Measurements from ENCODE around the gene HK3. TPM values are rescaled to one million over a fixed set of nuclear protein-coding genes. Genes with fewer than 3 reads are reported as not detected.

HK3 gene
- total and polyA plus RNA-seq, 4 donors, result 4.3 to 25.5 (median 13.3) TPM

DNA sequence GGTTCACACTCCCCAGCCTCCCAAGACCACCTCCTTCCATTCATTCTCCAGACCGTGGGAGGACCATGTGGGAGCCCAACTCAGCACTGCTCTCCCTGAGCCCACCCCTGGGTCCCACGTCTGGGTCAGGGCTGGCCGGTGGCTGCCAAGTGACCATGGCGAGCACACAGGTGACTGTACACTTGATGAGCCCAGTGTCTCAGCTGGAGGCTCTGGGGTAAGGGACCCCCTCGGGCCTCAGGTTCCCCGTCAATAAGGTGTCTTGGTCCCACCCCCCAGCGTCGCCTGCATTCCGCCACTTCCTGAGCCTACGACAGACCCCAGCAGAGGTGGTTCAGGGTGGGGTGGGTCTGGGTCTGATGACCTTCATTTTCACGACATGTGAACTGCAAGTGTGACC is 38.8 kb downstream of the HK3 start:
- TF ChIP-seq SP1 (IDR thresholded peaks at IDR 0.05) (no peak), RAD21 (IDR thresholded peaks at IDR 0.05) (no peak), HNF4G (IDR thresholded peaks at IDR 0.05) (no peak), JUND (IDR thresholded peaks at IDR 0.05) (no peak), TAF1 (conservative IDR thresholded peaks at IDR 0.05) (no peak), FOXA1 (IDR thresholded peaks at IDR 0.05) (no peak), FOXA2 (IDR thresholded peaks at IDR 0.05) (no peak), GABPA (IDR thresholded peaks at IDR 0.05 in 1 of 2, conservative IDR thresholded peaks at IDR 0.05 in 1 of 2) (no peak), RXRA (IDR thresholded peaks at IDR 0.05) (no peak)
- TF ChIP-seq, protein P1, sequence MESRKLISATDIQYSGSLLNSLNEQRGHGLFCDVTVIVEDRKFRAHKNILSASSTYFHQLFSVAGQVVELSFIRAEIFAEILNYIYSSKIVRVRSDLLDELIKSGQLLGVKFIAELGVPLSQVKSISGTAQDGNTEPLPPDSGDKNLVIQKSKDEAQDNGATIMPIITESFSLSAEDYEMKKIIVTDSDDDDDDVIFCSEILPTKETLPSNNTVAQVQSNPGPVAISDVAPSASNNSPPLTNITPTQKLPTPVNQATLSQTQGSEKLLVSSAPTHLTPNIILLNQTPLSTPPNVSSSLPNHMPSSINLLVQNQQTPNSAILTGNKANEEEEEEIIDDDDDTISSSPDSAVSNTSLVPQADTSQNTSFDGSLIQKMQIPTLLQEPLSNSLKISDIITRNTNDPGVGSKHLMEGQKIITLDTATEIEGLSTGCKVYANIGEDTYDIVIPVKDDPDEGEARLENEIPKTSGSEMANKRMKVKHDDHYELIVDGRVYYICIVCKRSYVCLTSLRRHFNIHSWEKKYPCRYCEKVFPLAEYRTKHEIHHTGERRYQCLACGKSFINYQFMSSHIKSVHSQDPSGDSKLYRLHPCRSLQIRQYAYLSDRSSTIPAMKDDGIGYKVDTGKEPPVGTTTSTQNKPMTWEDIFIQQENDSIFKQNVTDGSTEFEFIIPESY (IDR thresholded peaks at IDR 0.05), result no peak
- TF ChIP-seq, protein P2, sequence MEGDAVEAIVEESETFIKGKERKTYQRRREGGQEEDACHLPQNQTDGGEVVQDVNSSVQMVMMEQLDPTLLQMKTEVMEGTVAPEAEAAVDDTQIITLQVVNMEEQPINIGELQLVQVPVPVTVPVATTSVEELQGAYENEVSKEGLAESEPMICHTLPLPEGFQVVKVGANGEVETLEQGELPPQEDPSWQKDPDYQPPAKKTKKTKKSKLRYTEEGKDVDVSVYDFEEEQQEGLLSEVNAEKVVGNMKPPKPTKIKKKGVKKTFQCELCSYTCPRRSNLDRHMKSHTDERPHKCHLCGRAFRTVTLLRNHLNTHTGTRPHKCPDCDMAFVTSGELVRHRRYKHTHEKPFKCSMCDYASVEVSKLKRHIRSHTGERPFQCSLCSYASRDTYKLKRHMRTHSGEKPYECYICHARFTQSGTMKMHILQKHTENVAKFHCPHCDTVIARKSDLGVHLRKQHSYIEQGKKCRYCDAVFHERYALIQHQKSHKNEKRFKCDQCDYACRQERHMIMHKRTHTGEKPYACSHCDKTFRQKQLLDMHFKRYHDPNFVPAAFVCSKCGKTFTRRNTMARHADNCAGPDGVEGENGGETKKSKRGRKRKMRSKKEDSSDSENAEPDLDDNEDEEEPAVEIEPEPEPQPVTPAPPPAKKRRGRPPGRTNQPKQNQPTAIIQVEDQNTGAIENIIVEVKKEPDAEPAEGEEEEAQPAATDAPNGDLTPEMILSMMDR (IDR thresholded peaks at IDR 0.05; ENCODE audit: low read depth, low read length, missing input control), result no peak
- TF ChIP-seq, protein P3, sequence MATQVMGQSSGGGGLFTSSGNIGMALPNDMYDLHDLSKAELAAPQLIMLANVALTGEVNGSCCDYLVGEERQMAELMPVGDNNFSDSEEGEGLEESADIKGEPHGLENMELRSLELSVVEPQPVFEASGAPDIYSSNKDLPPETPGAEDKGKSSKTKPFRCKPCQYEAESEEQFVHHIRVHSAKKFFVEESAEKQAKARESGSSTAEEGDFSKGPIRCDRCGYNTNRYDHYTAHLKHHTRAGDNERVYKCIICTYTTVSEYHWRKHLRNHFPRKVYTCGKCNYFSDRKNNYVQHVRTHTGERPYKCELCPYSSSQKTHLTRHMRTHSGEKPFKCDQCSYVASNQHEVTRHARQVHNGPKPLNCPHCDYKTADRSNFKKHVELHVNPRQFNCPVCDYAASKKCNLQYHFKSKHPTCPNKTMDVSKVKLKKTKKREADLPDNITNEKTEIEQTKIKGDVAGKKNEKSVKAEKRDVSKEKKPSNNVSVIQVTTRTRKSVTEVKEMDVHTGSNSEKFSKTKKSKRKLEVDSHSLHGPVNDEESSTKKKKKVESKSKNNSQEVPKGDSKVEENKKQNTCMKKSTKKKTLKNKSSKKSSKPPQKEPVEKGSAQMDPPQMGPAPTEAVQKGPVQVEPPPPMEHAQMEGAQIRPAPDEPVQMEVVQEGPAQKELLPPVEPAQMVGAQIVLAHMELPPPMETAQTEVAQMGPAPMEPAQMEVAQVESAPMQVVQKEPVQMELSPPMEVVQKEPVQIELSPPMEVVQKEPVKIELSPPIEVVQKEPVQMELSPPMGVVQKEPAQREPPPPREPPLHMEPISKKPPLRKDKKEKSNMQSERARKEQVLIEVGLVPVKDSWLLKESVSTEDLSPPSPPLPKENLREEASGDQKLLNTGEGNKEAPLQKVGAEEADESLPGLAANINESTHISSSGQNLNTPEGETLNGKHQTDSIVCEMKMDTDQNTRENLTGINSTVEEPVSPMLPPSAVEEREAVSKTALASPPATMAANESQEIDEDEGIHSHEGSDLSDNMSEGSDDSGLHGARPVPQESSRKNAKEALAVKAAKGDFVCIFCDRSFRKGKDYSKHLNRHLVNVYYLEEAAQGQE (IDR thresholded peaks at IDR 0.05), result no peak
- TF ChIP-seq, protein P4, sequence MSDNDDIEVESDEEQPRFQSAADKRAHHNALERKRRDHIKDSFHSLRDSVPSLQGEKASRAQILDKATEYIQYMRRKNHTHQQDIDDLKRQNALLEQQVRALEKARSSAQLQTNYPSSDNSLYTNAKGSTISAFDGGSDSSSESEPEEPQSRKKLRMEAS (IDR thresholded peaks at IDR 0.05), result no peak
- H3K4me3 ChIP-seq (ENCODE audit: low read depth in 1 of 3, low read length in 3 of 3), result no peak overlapping the region
- H3K27me3 ChIP-seq (ENCODE audit: control insufficient read depth in 4 of 4, insufficient read depth in 4 of 4, low read length in 3 of 4), result peaks cover 0 to 9% (median 0%) of the 10 kb centered on the region in 4 donors
- 76% methylated on average over 11 of the region's 11 CpGs for WGBS
- H3K36me3 ChIP-seq (ENCODE audit: control insufficient read depth in 4 of 4, insufficient read depth in 3 of 4, low read depth in 1 of 4, low read length in 3 of 4), result no peaks in the 10 kb centered on the region
- no peaks in the 10 kb centered on the region for H3K9me3 ChIP-seq (ENCODE audit: control insufficient read depth in 4 of 4, low read length in 3 of 4)
- no peak overlapping the region for H3K9ac ChIP-seq (ENCODE audit: low read depth in 1 of 2, low read length in 2 of 2)
- no peak overlapping the region for H3K27ac ChIP-seq (ENCODE audit: low read depth in 1 of 2, low read length in 2 of 2)
- DNase-seq (ENCODE audit: low spot score), result no peak
- H3K4me1 ChIP-seq (ENCODE audit: control insufficient read depth in 4 of 4, insufficient read depth in 4 of 4, low read length in 3 of 4), result no peaks in the 10 kb centered on the region

DNA sequence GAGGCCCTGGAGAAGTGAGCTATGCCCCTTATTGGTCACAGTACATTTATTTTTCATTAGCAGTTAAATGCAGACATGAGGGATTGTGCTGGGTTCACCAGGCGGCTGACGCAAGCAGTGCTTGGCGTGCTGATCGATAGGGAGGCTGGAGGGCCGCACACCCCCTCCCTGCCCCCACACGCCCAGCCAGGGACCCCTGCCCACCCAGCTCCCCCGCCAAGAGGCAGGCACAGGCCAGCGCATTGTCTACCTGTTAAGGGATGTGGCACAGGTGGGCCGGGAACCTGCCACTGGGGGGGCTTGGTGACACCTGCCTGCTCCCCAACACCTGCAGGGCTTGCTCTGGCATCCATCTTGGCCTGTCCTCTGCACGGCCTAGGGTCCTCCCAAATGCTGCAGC is 39.2 kb downstream of the HK3 start:
- no peak for DNase-seq (ENCODE audit: low spot score)
- no peaks in the 10 kb centered on the region for H3K4me1 ChIP-seq (ENCODE audit: control insufficient read depth in 4 of 4, insufficient read depth in 4 of 4, low read length in 3 of 4)
- no peak overlapping the region for H3K4me3 ChIP-seq (ENCODE audit: low read depth in 1 of 3, low read length in 3 of 3)
- no peak overlapping the region for H3K9ac ChIP-seq (ENCODE audit: low read depth in 1 of 2, low read length in 2 of 2)
- H3K36me3 ChIP-seq (ENCODE audit: control insufficient read depth in 4 of 4, insufficient read depth in 3 of 4, low read depth in 1 of 4, low read length in 3 of 4), result no peaks in the 10 kb centered on the region
- no peak overlapping the region for H3K27ac ChIP-seq (ENCODE audit: low read depth in 1 of 2, low read length in 2 of 2)
- H3K27me3 ChIP-seq (ENCODE audit: control insufficient read depth in 4 of 4, insufficient read depth in 4 of 4, low read length in 3 of 4), result peaks cover 0 to 9% (median 0%) of the 10 kb centered on the region in 4 donors
- TF ChIP-seq SP1 (IDR thresholded peaks at IDR 0.05) (no peak), NR2F2 (IDR thresholded peaks at IDR 0.05) (no peak), EGR1 (IDR thresholded peaks at IDR 0.05; ENCODE audit: low read depth in 2 of 2) (no peak), HNF4A (conservative IDR thresholded peaks at IDR 0.05) (no peak), YY1 (IDR thresholded peaks at IDR 0.05) (no peak), FOXA1 (IDR thresholded peaks at IDR 0.05) (no peak), RAD21 (IDR thresholded peaks at IDR 0.05) (no peak)
- TF ChIP-seq, protein P5, sequence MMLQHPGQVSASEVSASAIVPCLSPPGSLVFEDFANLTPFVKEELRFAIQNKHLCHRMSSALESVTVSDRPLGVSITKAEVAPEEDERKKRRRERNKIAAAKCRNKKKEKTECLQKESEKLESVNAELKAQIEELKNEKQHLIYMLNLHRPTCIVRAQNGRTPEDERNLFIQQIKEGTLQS (IDR thresholded peaks at IDR 0.05), result no peak
- TF ChIP-seq, protein P2 (IDR thresholded peaks at IDR 0.05; ENCODE audit: low read depth, low read length, missing input control), result no peak
- TF ChIP-seq, protein P3 (IDR thresholded peaks at IDR 0.05), result no peak
- 63% methylated on average over 10 of the region's 10 CpGs for WGBS
- no peaks in the 10 kb centered on the region for H3K9me3 ChIP-seq (ENCODE audit: control insufficient read depth in 4 of 4, low read length in 3 of 4)

All from liver (tissue), 9 donors.